NOMO-1 treated with DMSO at 0.1 percent for 48 hours (cell line): ENCODE measurements around the gene SLC44A2.

Experiments
- DNase-seq: peaks from one replicate; lab custom pipeline; 2025; ENCODE audit not compliant: unreplicated experiment; lab: John Stamatoyannopoulos, UW

The SLC44A2 gene

GRCh38 chr19:10680545-10681135 is 55.3 kb downstream of the SLC44A2 start:
- DNase-seq, result no peak

DNA sequence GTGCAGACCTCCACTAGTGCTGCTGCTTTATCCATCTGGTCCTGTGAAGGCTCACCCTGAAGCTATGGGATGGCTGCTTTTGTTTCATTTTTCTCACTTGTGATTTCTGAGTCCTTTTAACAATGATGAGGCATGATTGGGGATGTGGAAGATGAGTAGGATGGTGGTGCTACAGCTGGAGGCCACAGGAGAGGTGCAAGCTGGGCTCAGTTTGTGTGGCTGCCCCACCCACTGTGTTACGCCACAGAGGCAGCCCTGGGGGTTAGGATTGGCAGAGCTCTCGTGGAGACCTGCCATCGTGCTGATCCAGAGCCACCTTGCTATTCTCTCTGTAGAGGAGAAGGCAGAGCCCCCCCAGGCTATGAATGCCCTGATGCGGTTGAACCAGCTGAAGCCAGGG is 56.3 kb downstream of the SLC44A2 start:
- DNase-seq, result no peak

DNA sequence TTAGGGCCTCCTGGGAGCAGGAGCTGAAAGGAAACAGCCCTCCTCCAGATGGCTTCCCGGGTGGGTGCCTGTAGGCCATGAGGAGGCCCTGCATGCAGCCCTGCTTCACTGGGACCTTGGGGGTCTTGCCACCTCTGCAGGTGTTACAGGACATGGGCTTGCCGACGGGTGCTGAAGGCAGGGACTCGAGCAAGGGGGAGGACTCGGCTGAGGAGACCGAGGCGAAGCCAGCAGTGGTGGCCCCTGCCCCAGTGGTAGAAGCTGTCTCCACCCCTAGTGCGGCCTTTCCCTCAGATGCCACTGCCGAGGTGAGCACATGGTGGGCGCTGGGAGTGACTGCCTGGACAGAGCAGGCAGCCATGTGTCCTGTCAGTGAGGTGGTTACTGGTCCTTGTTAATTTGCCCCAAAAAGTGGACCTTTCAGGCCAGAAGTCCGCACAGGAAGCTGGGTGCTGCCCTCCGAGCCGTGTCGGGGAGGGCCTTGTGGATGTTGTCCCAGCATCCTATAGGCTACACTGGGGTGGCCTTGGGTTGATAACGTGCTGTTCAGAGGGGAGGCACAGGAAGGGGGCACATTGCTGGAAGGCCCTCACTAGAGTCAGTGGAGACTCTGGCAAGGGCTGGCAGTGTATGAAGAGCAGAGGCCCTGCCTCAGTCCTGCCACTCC is 57.2 kb downstream of the SLC44A2 start:
- no peak for DNase-seq

DNA sequence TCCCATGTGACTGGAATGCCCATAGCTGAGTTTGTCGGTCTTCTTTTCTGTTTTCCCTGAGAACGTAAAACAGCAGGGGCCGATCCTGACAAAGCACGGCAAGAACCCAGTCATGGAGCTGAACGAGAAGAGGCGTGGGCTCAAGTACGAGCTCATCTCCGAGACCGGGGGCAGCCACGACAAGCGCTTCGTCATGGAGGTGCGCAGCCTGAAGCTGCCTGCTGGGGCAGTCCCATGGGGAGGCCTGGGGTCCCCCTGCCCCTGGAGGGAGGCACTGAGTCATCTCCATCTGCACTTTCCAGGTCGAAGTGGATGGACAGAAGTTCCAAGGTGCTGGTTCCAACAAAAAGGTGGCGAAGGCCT is 57.7 kb downstream of the SLC44A2 start:
- no peak for DNase-seq

- DNase-seq, result no peak
These were observed 58.2 kb downstream of the SLC44A2 start for GRCh38 chr19:10683582-10683981.

DNA sequence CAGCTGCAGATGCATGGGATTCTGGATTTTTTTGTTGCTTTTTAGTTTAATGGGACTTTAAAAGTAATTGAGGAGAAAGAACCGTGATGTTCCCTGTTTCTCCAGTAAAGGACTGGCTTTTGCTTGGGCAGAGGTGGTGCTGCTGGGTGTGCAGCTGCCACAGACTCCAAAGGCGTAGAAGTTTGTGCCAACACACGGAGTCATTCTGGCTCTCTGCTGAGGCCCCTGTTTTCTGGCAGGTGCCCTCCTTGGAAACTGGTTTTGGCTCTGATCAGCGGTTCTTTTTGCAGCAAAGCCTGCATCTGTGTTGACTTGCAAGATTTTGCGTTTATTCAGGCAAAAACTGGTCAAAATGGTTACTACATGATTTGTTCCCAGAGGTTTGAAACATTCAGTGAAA is 59.9 kb downstream of the SLC44A2 start:
- DNase-seq, result no peak

- DNase-seq, result no peak
These were observed 60.8 kb downstream of the SLC44A2 start for GRCh38 chr19:10686193-10686592.

- no peak for DNase-seq
These were observed 61.5 kb downstream of the SLC44A2 start for GRCh38 chr19:10686661-10687517.

DNA sequence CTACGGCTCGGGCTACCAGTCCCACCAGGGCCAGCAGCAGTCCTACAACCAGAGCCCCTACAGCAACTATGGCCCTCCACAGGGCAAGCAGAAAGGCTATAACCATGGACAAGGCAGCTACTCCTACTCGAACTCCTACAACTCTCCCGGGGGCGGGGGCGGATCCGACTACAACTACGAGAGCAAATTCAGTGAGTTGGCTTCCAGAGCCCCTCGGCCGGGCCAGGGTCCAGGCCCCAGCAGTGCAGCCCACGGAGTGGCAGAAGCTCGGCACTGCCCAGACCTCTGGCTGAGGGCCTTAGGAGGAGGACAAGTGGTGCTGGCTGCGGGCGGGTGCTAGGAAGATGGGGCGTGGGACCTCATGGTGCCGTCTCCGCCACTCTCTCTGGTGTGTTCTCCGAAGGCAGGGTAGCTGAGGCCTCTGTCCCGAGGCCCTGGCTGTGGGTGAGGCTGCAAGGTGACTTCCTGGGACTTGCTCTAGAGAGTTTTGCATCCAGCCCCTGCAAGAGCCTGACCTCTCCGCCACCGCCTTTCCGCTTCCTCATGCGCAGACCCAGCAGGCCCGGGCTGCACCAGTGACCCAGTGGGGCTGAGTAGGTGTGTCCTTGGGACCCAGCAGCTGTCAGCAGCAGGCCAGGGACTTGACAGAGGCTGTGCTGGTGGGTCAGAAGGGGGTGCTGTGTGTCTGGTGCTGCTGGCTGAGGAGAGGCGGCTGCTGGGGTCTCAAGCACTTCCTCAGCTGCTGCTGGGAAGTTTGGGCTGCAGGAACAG is 62.4 kb downstream of the SLC44A2 start:
- no peak for DNase-seq

DNA sequence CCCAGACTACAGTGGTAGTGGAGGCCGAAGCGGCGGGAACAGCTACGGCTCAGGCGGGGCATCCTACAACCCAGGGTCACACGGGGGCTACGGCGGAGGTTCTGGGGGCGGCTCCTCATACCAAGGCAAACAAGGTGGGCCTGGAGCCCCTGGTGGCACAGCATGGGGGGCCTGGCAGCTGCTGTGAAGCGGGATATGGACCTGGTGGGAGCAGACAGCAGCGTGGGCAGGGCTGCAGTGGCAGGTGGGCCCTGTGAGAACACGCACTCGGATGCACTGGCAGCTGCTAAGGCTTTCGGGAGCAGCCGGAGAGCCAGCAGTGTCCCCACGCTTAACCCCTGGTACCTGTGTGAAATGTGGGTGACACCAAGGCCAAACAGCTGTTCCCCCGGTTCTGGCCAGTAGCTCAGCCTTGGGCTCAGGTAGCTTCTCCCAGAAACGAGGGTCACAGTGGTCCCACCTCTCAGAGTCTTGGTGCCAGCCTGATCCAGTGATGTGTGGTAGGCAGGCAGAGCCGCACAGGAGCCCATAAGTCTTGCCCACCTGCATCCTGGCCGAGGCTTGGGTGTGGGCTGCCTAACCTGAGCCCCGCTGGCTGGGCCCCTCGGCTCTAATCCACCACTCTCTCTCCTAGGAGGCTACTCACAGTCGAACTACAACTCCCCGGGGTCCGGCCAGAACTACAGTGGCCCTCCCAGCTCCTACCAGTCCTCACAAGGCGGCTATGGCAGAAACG is 63.4 kb downstream of the SLC44A2 start:
- no peak for DNase-seq

GRCh38 chr19:10690341-10690781 is 65.0 kb downstream of the SLC44A2 start:
- no peak for DNase-seq

GRCh38 chr19:10691178-10691881 is 66.0 kb downstream of the SLC44A2 start:
- no peak for DNase-seq

GRCh38 chr19:10691883-10692282 is 66.5 kb downstream of the SLC44A2 start:
- DNase-seq, result no peak

DNA sequence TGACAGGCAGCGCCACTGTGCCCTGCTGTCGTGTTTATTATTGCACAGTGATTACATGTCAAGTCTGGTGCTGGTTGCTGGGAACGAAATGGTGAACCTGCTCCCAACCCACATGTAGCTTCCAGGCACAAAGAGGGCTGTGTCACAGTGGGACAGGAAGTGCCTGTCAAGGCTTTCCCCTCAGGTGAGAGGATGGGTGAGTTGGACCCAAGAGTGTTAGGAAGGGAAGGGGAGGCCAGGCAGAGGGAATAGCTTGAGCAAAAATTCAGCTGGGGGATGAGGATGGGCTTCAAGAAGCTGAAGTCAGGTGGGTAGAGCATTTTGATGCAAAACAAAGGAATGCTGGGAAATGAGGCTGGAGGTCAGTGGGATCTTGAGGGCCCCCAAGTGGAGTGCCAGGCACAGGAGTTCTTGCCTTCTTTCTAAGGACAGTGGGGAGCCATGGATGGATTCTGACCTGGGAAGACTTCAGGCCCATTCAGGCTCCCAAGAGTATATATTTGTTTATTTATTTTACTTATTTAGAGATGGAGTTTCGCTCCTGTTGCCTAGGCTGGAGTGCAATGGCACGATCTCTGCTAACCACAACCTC is 67.4 kb downstream of the SLC44A2 start:
- no peak for DNase-seq
